HCT116 (cell line): ENCODE measurements around the gene LRCH4. TPM values are rescaled to one million over a fixed set of nuclear protein-coding genes. Genes with fewer than 3 reads are reported as not detected.

Experiments used
- ATAC-seq: fragments of 200-7000 bp; cut with Tn5 transposase; 2 replicates; pipeline ENCODE4 v1.9.1; 2020; ENCODE audit warnings: mild to moderate bottlenecking, moderate library complexity
- BruUV-seq: library from RNA; stranded (reverse); fragments of 400-500 nt; replicated peaks from 2 replicates; lab custom pipeline; 2021; lab: Mats Ljungman, UMichigan
- CTCF ChIA-PET: fragments of 300-600 bp; sonication (Branson Sonifier 250); formaldehyde crosslinking; loops from one replicate; lab custom pipeline; 2021; ENCODE audit warnings: antibody characterized with exemption; lab: Charles Lee
- POLR2A ChIA-PET: fragments of 300-600, 350-600 bp; sonication (Branson Sonifier 250); formaldehyde crosslinking; loops from one replicate; lab custom pipeline; 2021; ENCODE audit warnings: antibody characterized with exemption; lab: Charles Lee
- RAD21 ChIA-PET, 2 experiments: fragments of 300-600 bp; sonication (Branson Sonifier 250); formaldehyde crosslinking; loops; one replicate each; lab custom pipeline; 2023; ENCODE audit warnings: low total read pairs in 2 of 2; ENCODE audit not compliant: uncharacterized antibody in 2 of 2, unreplicated experiment in 2 of 2, low non-redundant PET in 1 of 2; lab: Charles Lee
- DNase-seq: peaks from one replicate; pipeline ENCODE4 v3.0.0-alpha.2; 2010; ENCODE audit warnings: low read depth, low spot score
- H2AFZ ChIP-seq: fragments of 200-600 bp; shearing (Covaris generic), sonication (generic); 2 replicates; pipeline ENCODE4 v1.6.1; 2017; ENCODE audit warnings: low read depth, mixed run types, mixed read lengths, antibody characterized with exemption, low read length; ENCODE audit not compliant: poor library complexity, severe bottlenecking
- H3K27ac ChIP-seq: 2 replicates; pipeline ENCODE4 v1.5.1; 2012; ENCODE audit warnings: low read depth, low read length
- H3K27me3 ChIP-seq: fragments of 200-600 bp; sonication (generic); 2 replicates; pipeline ENCODE4 v1.6.1; 2016; ENCODE audit warnings: mixed run types, low read length, mixed read lengths; ENCODE audit not compliant: insufficient read depth
- H3K36me3 ChIP-seq, 2 experiments: fragments of 200-500 bp in 1 of 2; fragments of 200-600 bp in 1 of 2; sonication (Bioruptor generic) in 1 of 2; sonication (generic) in 1 of 2; 2 replicates each; pipeline versions ENCODE4 v1.5.1 to v1.6.1; 2014 to 2016; ENCODE audit warnings: low read length in 2 of 2, inconsistent platforms in 1 of 2, mixed read lengths in 1 of 2, mixed run types in 1 of 2; ENCODE audit not compliant: insufficient read depth in 2 of 2, control insufficient read depth in 1 of 2
- H3K4me1 ChIP-seq, 2 experiments: fragments of 200-600 bp in 1 of 2; sonication (generic) in 1 of 2; 2 replicates each; pipeline versions ENCODE4 v1.5.1 to v1.6.1; 2012 to 2017; ENCODE audit warnings: low read length in 2 of 2, inconsistent platforms in 1 of 2, mild to moderate bottlenecking in 1 of 2, mixed read lengths in 1 of 2, mixed run types in 1 of 2, moderate library complexity in 1 of 2; ENCODE audit not compliant: insufficient read depth in 2 of 2, control insufficient read depth in 1 of 2
- H3K4me2 ChIP-seq: fragments of 200-600 bp; sonication (generic); 2 replicates; pipeline ENCODE4 v1.6.1; 2017; ENCODE audit warnings: mixed run types, low read length, mixed read lengths
- H3K4me3 ChIP-seq, 2 experiments: fragments of 200-600 bp in 1 of 2; sonication (generic) in 1 of 2; replicated peaks in 1 of 2; 2 replicates each; pipeline ENCODE4 v1.5.1; 2011 to 2016; ENCODE audit warnings: low read length in 2 of 2, control low read depth in 1 of 2, low read depth in 1 of 2, mild to moderate bottlenecking in 1 of 2, mixed read lengths in 1 of 2, mixed run types in 1 of 2
- H3K79me2 ChIP-seq: fragments of 200-600 bp; sonication (generic); 2 replicates; pipeline ENCODE4 v1.6.1; 2017; ENCODE audit warnings: mild to moderate bottlenecking, mixed run types, low read length, moderate library complexity, mixed read lengths; ENCODE audit not compliant: insufficient read depth
- H3K9ac ChIP-seq: fragments of 200-600 bp; sonication (generic); 2 replicates; pipeline ENCODE4 v1.6.1; 2016; ENCODE audit warnings: low read length, mixed read lengths
- H3K9me2 ChIP-seq: fragments of 200-600 bp; sonication (generic), shearing (Covaris generic); 2 replicates; pipeline ENCODE4 v1.6.1; 2017; ENCODE audit warnings: mixed run types, mild to moderate bottlenecking, moderate library complexity; ENCODE audit not compliant: insufficient read depth
- H3K9me3 ChIP-seq, 2 experiments: fragments of 200-500 bp in 1 of 2; fragments of 200-600 bp in 1 of 2; sonication (Bioruptor generic) in 1 of 2; sonication (generic) in 1 of 2; 2 replicates each; pipeline ENCODE4 v1.6.1; 2014 to 2017; ENCODE audit warnings: low read length in 2 of 2, mixed read lengths in 2 of 2, inconsistent platforms in 1 of 2, low read depth in 1 of 2, mild to moderate bottlenecking in 1 of 2, mixed run types in 1 of 2, moderate library complexity in 1 of 2; ENCODE audit not compliant: control insufficient read depth in 1 of 2, insufficient read depth in 1 of 2
- H4K20me1 ChIP-seq: fragments of 200-600 bp; sonication (generic), shearing (Covaris generic); 2 replicates; pipeline ENCODE4 v1.6.1; 2017; ENCODE audit warnings: mixed run types, mild to moderate bottlenecking, moderate library complexity; ENCODE audit not compliant: insufficient read depth
- CEBPB ChIP-seq: IDR thresholded peaks from 2 replicates; pipeline ENCODE4 v1.6.1; 2012; ENCODE audit warnings: low read depth
- EGR1 ChIP-seq: IDR thresholded peaks from 2 replicates; pipeline ENCODE4 v1.6.1; 2012; ENCODE audit warnings: low read depth
- EZH2 ChIP-seq: fragments of 200-600 bp; sonication (generic); IDR thresholded peaks from 2 replicates; pipeline ENCODE4 v1.6.1; 2017; ENCODE audit warnings: antibody characterized with exemption, mixed run types
- EZH2phosphoT487 ChIP-seq: fragments of 200-600 bp; IDR thresholded peaks from 2 replicates; pipeline ENCODE4 v1.6.1; 2018; ENCODE audit warnings: antibody characterized with exemption, borderline replicate concordance
- FOSL1 ChIP-seq: IDR thresholded peaks from 2 replicates; pipeline ENCODE4 v1.6.1; 2012; ENCODE audit warnings: low read depth
- JUND ChIP-seq: IDR thresholded peaks from 2 replicates; pipeline ENCODE4 v1.6.1; 2012
- SRF ChIP-seq: IDR thresholded peaks from 2 replicates; pipeline ENCODE4 v1.6.1; 2012; ENCODE audit warnings: low read depth
- intact Hi-C: fragments of 100-400 bp; cut with micrococcal nuclease; formaldehyde crosslinking; loops from 2 replicates; pipeline ENCODE4 v1.10.0; 2022
- total RNA-seq: library from RNA; stranded (reverse); gene quantifications from one replicate; pipeline ENCODE4 v1.2.1, GENCODE V29; 2021; ENCODE audit not compliant: unreplicated experiment
- TF ChIP-seq, protein P1 (sequence below): IDR thresholded peaks from 2 replicates; pipeline ENCODE4 v1.6.1; 2012; ENCODE audit warnings: low read depth
- TF ChIP-seq, protein P2 (sequence below), 3 experiments: fragments of 200-600 bp in 1 of 3; sonication (generic) in 1 of 3; IDR thresholded peaks in 2 of 3; conservative IDR thresholded peaks in 1 of 3; 2 replicates each; pipeline ENCODE4 v1.5.1; 2012 to 2017; ENCODE audit warnings: low read depth in 2 of 3, low read length in 2 of 3, antibody characterized with exemption in 1 of 3, borderline replicate concordance in 1 of 3, control low read depth in 1 of 3, mild to moderate bottlenecking in 1 of 3, mixed read lengths in 1 of 3, mixed run types in 1 of 3, moderate library complexity in 1 of 3; ENCODE audit not compliant: insufficient read depth in 1 of 3
- TF ChIP-seq, protein P3 (sequence below): IDR thresholded peaks from 2 replicates; pipeline ENCODE4 v1.6.1; 2012
- TF ChIP-seq, protein P4 (sequence below): IDR thresholded peaks from 2 replicates; pipeline ENCODE4 v1.6.1; 2012
- TF ChIP-seq, protein P5 (sequence below): IDR thresholded peaks from 2 replicates; pipeline ENCODE4 v1.6.1; 2011; ENCODE audit warnings: mild to moderate bottlenecking, low read length, moderate library complexity; ENCODE audit not compliant: insufficient replicate concordance; ENCODE audit errors: extremely low read depth

Gene LRCH4
- total RNA-seq, 1 experiment from 2014 or later: 47.9 TPM

DNA sequence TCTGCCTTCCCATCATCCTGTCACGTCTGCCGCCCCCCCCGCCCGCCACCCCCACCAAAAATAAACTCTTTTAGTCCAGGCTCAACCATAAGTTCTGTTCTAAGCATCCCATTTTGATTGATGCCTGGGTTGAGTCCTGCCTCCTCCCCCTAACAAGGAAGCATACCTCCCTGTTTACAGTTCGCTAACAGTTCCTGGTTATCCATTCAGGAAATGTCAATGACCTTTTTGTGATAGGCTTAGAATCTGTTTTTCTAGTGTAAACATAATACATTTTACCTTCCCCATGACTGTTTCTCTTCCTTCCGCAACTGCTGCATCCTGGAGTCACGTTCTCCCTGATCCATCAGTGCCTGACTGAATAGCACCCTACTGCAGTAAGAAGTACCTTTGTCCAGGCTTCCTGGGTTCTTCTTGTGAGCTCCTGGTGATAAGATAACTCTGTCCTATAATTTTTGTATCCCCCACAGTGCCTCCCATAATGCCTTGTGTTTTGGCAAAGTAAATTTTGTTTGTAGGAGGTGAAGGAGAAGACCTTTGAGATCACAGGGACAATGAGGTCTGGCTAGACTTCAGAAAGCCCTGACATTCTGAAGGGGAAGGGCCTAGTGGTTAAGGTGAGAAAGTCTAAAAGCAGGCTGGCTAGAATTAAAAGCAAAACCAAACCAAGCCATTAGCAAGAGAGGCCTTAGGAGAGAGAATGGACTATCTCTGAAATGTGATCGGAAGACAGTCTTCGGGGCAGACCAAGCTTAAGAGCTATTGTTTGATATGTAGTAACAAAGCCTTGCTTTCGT, 39.6 kb downstream of the LRCH4 start:
- Histone ChIP-seq H3K4me3 (peak overlapping the region in 1 of 2 experiments; percentile 38; a peak in 2 of 4 replicates), H3K27ac (peak overlapping the region; percentile 95), H3K9me2 (no peaks in the 10 kb centered on the region), H3K79me2 (peaks cover 14% of the 10 kb centered on the region; the same call in 1 of the 2 replicates), H2AFZ (no peak overlapping the region), H4K20me1 (no peaks in the 10 kb centered on the region), H3K4me2 (peak overlapping the region; percentile 79), H3K27me3 (no peaks in the 10 kb centered on the region), H3K9me3 (no peaks in the 10 kb centered on the region), H3K9ac (peak overlapping the region; percentile 61), H3K36me3 (peaks cover 0 to 2% of the 10 kb centered on the region in 2 experiments; a peak in 1 of 4 replicates), H3K4me1 (peaks cover 50 to 56% of the 10 kb centered on the region in 2 experiments)
- intact Hi-C loops: no loop called here
- ATAC-seq (peak; percentile 45), DNase-seq (no peak)
- POLR2A ChIA-PET: interaction anchor here (0.7 to 1.7 kb wide), 2 partner anchors 40 to 44 kb away, joined by 3 to 10 read pairs; partner anchors contain the start of genes FBXO24 and LRCH4
- CTCF ChIA-PET: interaction anchor here (0.9 to 1.3 kb wide), 4 partner anchors 11 to 77 kb away, joined by 3 to 10 read pairs (median 4); no protein-coding TSS in a partner anchor
- RAD21 ChIA-PET: no interaction called here
- TF ChIP-seq EZH2phosphoT487 (no peak), EZH2 (no peak), SRF (no peak), CEBPB (no peak), EGR1 (no peak), FOSL1 (no peak), JUND (no peak)
- TF ChIP-seq, protein P1, sequence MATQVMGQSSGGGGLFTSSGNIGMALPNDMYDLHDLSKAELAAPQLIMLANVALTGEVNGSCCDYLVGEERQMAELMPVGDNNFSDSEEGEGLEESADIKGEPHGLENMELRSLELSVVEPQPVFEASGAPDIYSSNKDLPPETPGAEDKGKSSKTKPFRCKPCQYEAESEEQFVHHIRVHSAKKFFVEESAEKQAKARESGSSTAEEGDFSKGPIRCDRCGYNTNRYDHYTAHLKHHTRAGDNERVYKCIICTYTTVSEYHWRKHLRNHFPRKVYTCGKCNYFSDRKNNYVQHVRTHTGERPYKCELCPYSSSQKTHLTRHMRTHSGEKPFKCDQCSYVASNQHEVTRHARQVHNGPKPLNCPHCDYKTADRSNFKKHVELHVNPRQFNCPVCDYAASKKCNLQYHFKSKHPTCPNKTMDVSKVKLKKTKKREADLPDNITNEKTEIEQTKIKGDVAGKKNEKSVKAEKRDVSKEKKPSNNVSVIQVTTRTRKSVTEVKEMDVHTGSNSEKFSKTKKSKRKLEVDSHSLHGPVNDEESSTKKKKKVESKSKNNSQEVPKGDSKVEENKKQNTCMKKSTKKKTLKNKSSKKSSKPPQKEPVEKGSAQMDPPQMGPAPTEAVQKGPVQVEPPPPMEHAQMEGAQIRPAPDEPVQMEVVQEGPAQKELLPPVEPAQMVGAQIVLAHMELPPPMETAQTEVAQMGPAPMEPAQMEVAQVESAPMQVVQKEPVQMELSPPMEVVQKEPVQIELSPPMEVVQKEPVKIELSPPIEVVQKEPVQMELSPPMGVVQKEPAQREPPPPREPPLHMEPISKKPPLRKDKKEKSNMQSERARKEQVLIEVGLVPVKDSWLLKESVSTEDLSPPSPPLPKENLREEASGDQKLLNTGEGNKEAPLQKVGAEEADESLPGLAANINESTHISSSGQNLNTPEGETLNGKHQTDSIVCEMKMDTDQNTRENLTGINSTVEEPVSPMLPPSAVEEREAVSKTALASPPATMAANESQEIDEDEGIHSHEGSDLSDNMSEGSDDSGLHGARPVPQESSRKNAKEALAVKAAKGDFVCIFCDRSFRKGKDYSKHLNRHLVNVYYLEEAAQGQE: no peak
- TF ChIP-seq, protein P2, sequence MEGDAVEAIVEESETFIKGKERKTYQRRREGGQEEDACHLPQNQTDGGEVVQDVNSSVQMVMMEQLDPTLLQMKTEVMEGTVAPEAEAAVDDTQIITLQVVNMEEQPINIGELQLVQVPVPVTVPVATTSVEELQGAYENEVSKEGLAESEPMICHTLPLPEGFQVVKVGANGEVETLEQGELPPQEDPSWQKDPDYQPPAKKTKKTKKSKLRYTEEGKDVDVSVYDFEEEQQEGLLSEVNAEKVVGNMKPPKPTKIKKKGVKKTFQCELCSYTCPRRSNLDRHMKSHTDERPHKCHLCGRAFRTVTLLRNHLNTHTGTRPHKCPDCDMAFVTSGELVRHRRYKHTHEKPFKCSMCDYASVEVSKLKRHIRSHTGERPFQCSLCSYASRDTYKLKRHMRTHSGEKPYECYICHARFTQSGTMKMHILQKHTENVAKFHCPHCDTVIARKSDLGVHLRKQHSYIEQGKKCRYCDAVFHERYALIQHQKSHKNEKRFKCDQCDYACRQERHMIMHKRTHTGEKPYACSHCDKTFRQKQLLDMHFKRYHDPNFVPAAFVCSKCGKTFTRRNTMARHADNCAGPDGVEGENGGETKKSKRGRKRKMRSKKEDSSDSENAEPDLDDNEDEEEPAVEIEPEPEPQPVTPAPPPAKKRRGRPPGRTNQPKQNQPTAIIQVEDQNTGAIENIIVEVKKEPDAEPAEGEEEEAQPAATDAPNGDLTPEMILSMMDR (IDR thresholded peaks at IDR 0.05 in 2 of 3, conservative IDR thresholded peaks at IDR 0.05 in 1 of 3; ENCODE audit: borderline replicate concordance in 1 of 3, insufficient read depth in 1 of 3, low read depth in 2 of 3, low read length in 2 of 3): no peak
- TF ChIP-seq, protein P3, sequence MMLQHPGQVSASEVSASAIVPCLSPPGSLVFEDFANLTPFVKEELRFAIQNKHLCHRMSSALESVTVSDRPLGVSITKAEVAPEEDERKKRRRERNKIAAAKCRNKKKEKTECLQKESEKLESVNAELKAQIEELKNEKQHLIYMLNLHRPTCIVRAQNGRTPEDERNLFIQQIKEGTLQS: no peak
- TF ChIP-seq, protein P4, sequence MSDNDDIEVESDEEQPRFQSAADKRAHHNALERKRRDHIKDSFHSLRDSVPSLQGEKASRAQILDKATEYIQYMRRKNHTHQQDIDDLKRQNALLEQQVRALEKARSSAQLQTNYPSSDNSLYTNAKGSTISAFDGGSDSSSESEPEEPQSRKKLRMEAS: no peak
- TF ChIP-seq, protein P5, sequence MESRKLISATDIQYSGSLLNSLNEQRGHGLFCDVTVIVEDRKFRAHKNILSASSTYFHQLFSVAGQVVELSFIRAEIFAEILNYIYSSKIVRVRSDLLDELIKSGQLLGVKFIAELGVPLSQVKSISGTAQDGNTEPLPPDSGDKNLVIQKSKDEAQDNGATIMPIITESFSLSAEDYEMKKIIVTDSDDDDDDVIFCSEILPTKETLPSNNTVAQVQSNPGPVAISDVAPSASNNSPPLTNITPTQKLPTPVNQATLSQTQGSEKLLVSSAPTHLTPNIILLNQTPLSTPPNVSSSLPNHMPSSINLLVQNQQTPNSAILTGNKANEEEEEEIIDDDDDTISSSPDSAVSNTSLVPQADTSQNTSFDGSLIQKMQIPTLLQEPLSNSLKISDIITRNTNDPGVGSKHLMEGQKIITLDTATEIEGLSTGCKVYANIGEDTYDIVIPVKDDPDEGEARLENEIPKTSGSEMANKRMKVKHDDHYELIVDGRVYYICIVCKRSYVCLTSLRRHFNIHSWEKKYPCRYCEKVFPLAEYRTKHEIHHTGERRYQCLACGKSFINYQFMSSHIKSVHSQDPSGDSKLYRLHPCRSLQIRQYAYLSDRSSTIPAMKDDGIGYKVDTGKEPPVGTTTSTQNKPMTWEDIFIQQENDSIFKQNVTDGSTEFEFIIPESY: no peak
- no TSS peak for BruUV-seq
